H1 (cell line): ENCODE measurements around the gene BICDL1. TPM values are rescaled to one million over a fixed set of nuclear protein-coding genes. Genes with fewer than 3 reads are reported as not detected.
A peak's percentile ranks its signal among the peaks of the same experiment; 100 is the strongest.

ENCODE experiments used
- CTCF ChIA-PET: fragments of 300-600 bp; sonication (Branson Sonifier 250); formaldehyde crosslinking; loops from one replicate; lab custom pipeline; 2021; ENCODE audit not compliant: partially characterized antibody; lab: Charles Lee
- POLR2A ChIA-PET: fragments of 300-600 bp; sonication (Branson Sonifier 250); formaldehyde crosslinking; loops from one replicate; lab custom pipeline; 2021; ENCODE audit warnings: inconsistent platforms; ENCODE audit not compliant: partially characterized antibody; lab: Charles Lee
- DNase-seq, 2 experiments: peaks; one replicate each; pipeline versions ENCODE4 v3.0.0 to v3.0.0-alpha.2; 2010 to 2022; ENCODE audit warnings: low spot score in 2 of 2, low read depth in 1 of 2, mixed read lengths in 1 of 2
- FAIRE-seq: peaks from 2 replicates; lab custom pipeline; 2011; peaks lifted over from hg19 to GRCh38; lab: Jason Lieb, UNC
- H2AFZ ChIP-seq: 2 replicates; pipeline ENCODE4 v1.8.1; 2012; ENCODE audit warnings: low read length, inconsistent platforms
- H2AK5ac ChIP-seq: 2 replicates; pipeline ENCODE4 v1.6.1; 2013; ENCODE audit warnings: low read depth, low read length
- H2BK120ac ChIP-seq: replicated peaks from 2 replicates; pipeline ENCODE3; 2013; ENCODE audit warnings: low read depth, low read length, inconsistent platforms
- H2BK12ac ChIP-seq: 2 replicates; pipeline ENCODE4 v1.6.1; 2013; ENCODE audit warnings: low read depth, low read length
- H2BK15ac ChIP-seq: 2 replicates; pipeline ENCODE4 v1.6.1; 2013; ENCODE audit warnings: low read length
- H2BK20ac ChIP-seq: 2 replicates; pipeline ENCODE4 v1.6.1; 2013; ENCODE audit warnings: low read length
- H2BK5ac ChIP-seq: 2 replicates; pipeline ENCODE4 v1.6.1; 2013; ENCODE audit warnings: low read depth, low read length
- H3K14ac ChIP-seq: 2 replicates; pipeline ENCODE4 v1.6.1; 2013; ENCODE audit warnings: inconsistent platforms; ENCODE audit not compliant: insufficient read length
- H3K18ac ChIP-seq: 2 replicates; pipeline ENCODE4 v1.6.1; 2013; ENCODE audit warnings: low read length; ENCODE audit errors: extremely low read depth
- H3K23ac ChIP-seq: 2 replicates; pipeline ENCODE4 v1.6.1; 2013; ENCODE audit warnings: inconsistent platforms; ENCODE audit not compliant: insufficient read length
- H3K23me2 ChIP-seq: 2 replicates; pipeline ENCODE4 v1.6.1; 2013; ENCODE audit warnings: low read depth, low read length
- H3K27ac ChIP-seq: 2 replicates; pipeline ENCODE4 v1.6.1; 2011; ENCODE audit warnings: low read depth, low read length, inconsistent platforms
- H3K27me3 ChIP-seq, 4 experiments: replicated peaks in 1 of 4; 1 replicate in 1 of 4; 2 replicates in 3 of 4; pipeline versions ENCODE4 v1.6.1 to v1.8.1; 2011 to 2013; ENCODE audit warnings: low read length in 3 of 4, mild to moderate bottlenecking in 3 of 4, inconsistent platforms in 2 of 4, mixed read lengths in 2 of 4, moderate library complexity in 1 of 4; ENCODE audit not compliant: control insufficient read depth in 3 of 4, insufficient read depth in 3 of 4; ENCODE audit errors: extremely low read depth in 1 of 4
- H3K36me3 ChIP-seq, 4 experiments: 2 replicates each; pipeline versions ENCODE4 v1.6.1 to v1.8.1; 2011 to 2013; ENCODE audit warnings: mild to moderate bottlenecking in 4 of 4, low read length in 3 of 4, moderate library complexity in 2 of 4, control low read depth in 1 of 4, inconsistent platforms in 1 of 4; ENCODE audit not compliant: insufficient read depth in 4 of 4, control insufficient read depth in 2 of 4
- H3K4ac ChIP-seq: replicated peaks from 2 replicates; pipeline ENCODE3; 2013; ENCODE audit warnings: low read length, low read depth, mixed read lengths, inconsistent platforms; ENCODE audit not compliant: insufficient read length
- H3K4me1 ChIP-seq, 4 experiments: replicated peaks in 1 of 4; 1 replicate in 1 of 4; 2 replicates in 3 of 4; pipeline versions ENCODE4 v1.6.1 to v1.8.1; 2011 to 2013; ENCODE audit warnings: low read length in 3 of 4, inconsistent platforms in 2 of 4, mixed read lengths in 1 of 4; ENCODE audit not compliant: insufficient read depth in 4 of 4, control insufficient read depth in 3 of 4
- H3K4me2 ChIP-seq, 2 experiments: 2 replicates each; pipeline versions ENCODE4 v1.6.1 to v1.8.1; 2011 to 2013; ENCODE audit warnings: low read depth in 2 of 2, low read length in 2 of 2, control low read depth in 1 of 2, inconsistent platforms in 1 of 2, mild to moderate bottlenecking in 1 of 2; ENCODE audit not compliant: insufficient read depth in 1 of 2
- H3K4me3 ChIP-seq, 4 experiments: fragments of 200-600, 300-600 bp in 1 of 4; sonication (generic), shearing (Covaris generic), sonication (Bioruptor Twin) in 1 of 4; 2 replicates each; pipeline versions ENCODE4 v1.5.1 to v1.8.1; 2011 to 2016; ENCODE audit warnings: low read length in 4 of 4, low read depth in 3 of 4, control low read depth in 2 of 4, inconsistent platforms in 2 of 4, mild to moderate bottlenecking in 2 of 4, mixed read lengths in 1 of 4, moderate library complexity in 1 of 4; ENCODE audit not compliant: insufficient read depth in 2 of 4; ENCODE audit errors: extremely low read depth in 1 of 4
- H3K56ac ChIP-seq: replicated peaks from 2 replicates; pipeline ENCODE3; 2013; ENCODE audit warnings: low read depth, mild to moderate bottlenecking, mixed read lengths, low read length, inconsistent platforms; ENCODE audit not compliant: insufficient read length
- H3K79me1 ChIP-seq: 2 replicates; pipeline ENCODE4 v1.6.1; 2013; ENCODE audit warnings: low read depth, low read length, control low read depth
- H3K79me2 ChIP-seq, 2 experiments: 2 replicates each; pipeline versions ENCODE4 v1.6.1 to v1.8.1; 2012 to 2013; ENCODE audit warnings: low read length in 2 of 2, mild to moderate bottlenecking in 2 of 2, inconsistent platforms in 1 of 2; ENCODE audit not compliant: insufficient read depth in 2 of 2, control insufficient read depth in 1 of 2
- H3K9ac ChIP-seq, 4 experiments: replicated peaks in 1 of 4; 1 replicate in 1 of 4; 2 replicates in 3 of 4; pipeline versions ENCODE4 v1.6.1 to v1.8.1; 2011 to 2013; ENCODE audit warnings: low read depth in 3 of 4, low read length in 3 of 4, control low read depth in 2 of 4, mild to moderate bottlenecking in 2 of 4, moderate library complexity in 2 of 4, inconsistent platforms in 1 of 4; ENCODE audit errors: extremely low read depth in 1 of 4
- H3K9me3 ChIP-seq, 2 experiments: 2 replicates each; pipeline versions ENCODE4 v1.6.1 to v1.8.1; 2012 to 2013; ENCODE audit warnings: mild to moderate bottlenecking in 2 of 2, moderate library complexity in 2 of 2, control low read depth in 1 of 2, inconsistent platforms in 1 of 2, low read depth in 1 of 2, low read length in 1 of 2, mixed read lengths in 1 of 2; ENCODE audit not compliant: insufficient read depth in 2 of 2
- H4K20me1 ChIP-seq, 2 experiments: replicated peaks in 1 of 2; 2 replicates each; pipeline versions ENCODE3 to v1.8.1; 2011 to 2013; ENCODE audit warnings: inconsistent platforms in 2 of 2, low read length in 2 of 2, mild to moderate bottlenecking in 1 of 2; ENCODE audit not compliant: insufficient read depth in 2 of 2, control insufficient read depth in 1 of 2
- H4K5ac ChIP-seq: 2 replicates; pipeline ENCODE4 v1.6.1; 2013; ENCODE audit warnings: low read length, low read depth, mixed read lengths, inconsistent platforms; ENCODE audit not compliant: insufficient read length
- H4K8ac ChIP-seq: 2 replicates; pipeline ENCODE4 v1.8.0; 2013; ENCODE audit warnings: mild to moderate bottlenecking, moderate library complexity, low read length, inconsistent platforms; ENCODE audit not compliant: insufficient read depth; ENCODE audit errors: extremely low read depth
- H4K91ac ChIP-seq: replicated peaks from 2 replicates; pipeline ENCODE3; 2013; ENCODE audit warnings: low read length, mixed read lengths, inconsistent platforms; ENCODE audit not compliant: insufficient read length
- ASH2L ChIP-seq: fragments of 200-600, 300-600 bp; sonication (generic); IDR thresholded peaks from one replicate; pipeline ENCODE4 v1.7.1; 2017; ENCODE audit warnings: low read length
- CEBPB ChIP-seq: IDR thresholded peaks from 2 replicates; pipeline ENCODE4 v1.6.1; 2012; ENCODE audit warnings: low read depth, low read length
- EGR1 ChIP-seq: IDR thresholded peaks from 2 replicates; pipeline ENCODE4 v1.6.1; 2011; ENCODE audit warnings: low read depth, low read length, borderline replicate concordance
- HDAC2 ChIP-seq, 2 experiments: fragments of 300-600 bp in 1 of 2; sonication (generic) in 1 of 2; IDR thresholded peaks; 2 replicates each; pipeline ENCODE4 v1.6.1; 2011 to 2012; ENCODE audit warnings: low read depth in 2 of 2, low read length in 2 of 2, mild to moderate bottlenecking in 2 of 2, moderate library complexity in 2 of 2, borderline replicate concordance in 1 of 2, inconsistent platforms in 1 of 2
- PHF8 ChIP-seq: fragments of 200-600 bp; sonication (generic); conservative IDR thresholded peaks from 2 replicates; pipeline ENCODE4 v1.7.1; 2012; ENCODE audit warnings: low read depth, mild to moderate bottlenecking, inconsistent platforms, low read length, moderate library complexity
- POLR2AphosphoS5 ChIP-seq: IDR thresholded peaks from 2 replicates; pipeline ENCODE4 v1.6.1; 2011; ENCODE audit warnings: low read depth, low read length
- RBBP5 ChIP-seq: IDR thresholded peaks from 2 replicates; pipeline ENCODE4 v1.7.1; 2012; ENCODE audit warnings: low read depth, mild to moderate bottlenecking, inconsistent platforms, low read length, moderate library complexity, borderline replicate concordance
- RFX5 ChIP-seq: IDR thresholded peaks from 2 replicates; pipeline ENCODE4 v1.6.1; 2011; ENCODE audit warnings: low read depth, low read length, improper control_type of control experiment, borderline replicate concordance
- SIRT6 ChIP-seq: IDR thresholded peaks from one replicate; pipeline ENCODE4 v1.7.1; 2012; ENCODE audit warnings: low read length, inconsistent platforms
- WGBS, 2 experiments: shearing (Covaris generic) in 1 of 2; methylation state at CpG; one replicate each; pipeline versions ENCODE4 v1.1.6 to v1.1.7; 2013 to 2015; ENCODE audit warnings: low lambda C conversion rate in 2 of 2, mixed read lengths in 2 of 2, inconsistent platforms in 1 of 2, low coverage in 1 of 2, missing lambda C conversion rate in 1 of 2; ENCODE audit not compliant: insufficient replicate concordance in 2 of 2, insufficient coverage in 1 of 2, insufficient read length in 1 of 2; ENCODE audit errors: extremely low coverage in 1 of 2, missing lambda C conversion rate in 1 of 2; 5-methylcytosine and 5-hydroxymethylcytosine counted together
- polyA plus RNA-seq, 7 experiments: library from polyadenylated mRNA; depleted of rRNA in 3 of 7; stranded (reverse) in 5 of 7; unstranded in 2 of 7; fragments of >200 nt in 5 of 7; fragments of 200-250 nt in 2 of 7; gene quantifications; 1 replicate in 5 of 7; 2 replicates in 1 of 7; 4 replicates in 1 of 7; pipeline versions ENCODE4 v1.2.1 to v1.2.3, GENCODE V29; 2011 to 2013; ENCODE audit warnings: missing spikeins in 2 of 7, mixed read lengths in 2 of 7
- total RNA-seq: library from RNA; stranded (reverse); fragmentation: NEBNext Ultra II Directional; extraction: Animal tissue kit (Norgen Biotek cat#: 25700); gene quantifications from 2 replicates; pipeline ENCODE4 v1.2.1, GENCODE V29; 2021
- TF ChIP-seq, protein P1 (sequence below), 3 experiments: IDR thresholded peaks; 1 replicate in 2 of 3; 2 replicates in 1 of 3; pipeline versions ENCODE4 v1.5.1 to v1.6.1; 2011; ENCODE audit warnings: low read length in 3 of 3, mild to moderate bottlenecking in 3 of 3, inconsistent platforms in 2 of 3, low read depth in 1 of 3, moderate library complexity in 1 of 3; ENCODE audit not compliant: insufficient read depth in 1 of 3; ENCODE audit errors: control extremely low read depth in 1 of 3

The BICDL1 gene
- total and polyA plus RNA-seq, 2 of the 8 experiments (the other 6 are each of a cell fraction or from before 2014, with no cell fraction given), result 17.2 to 25.9 TPM

DNA sequence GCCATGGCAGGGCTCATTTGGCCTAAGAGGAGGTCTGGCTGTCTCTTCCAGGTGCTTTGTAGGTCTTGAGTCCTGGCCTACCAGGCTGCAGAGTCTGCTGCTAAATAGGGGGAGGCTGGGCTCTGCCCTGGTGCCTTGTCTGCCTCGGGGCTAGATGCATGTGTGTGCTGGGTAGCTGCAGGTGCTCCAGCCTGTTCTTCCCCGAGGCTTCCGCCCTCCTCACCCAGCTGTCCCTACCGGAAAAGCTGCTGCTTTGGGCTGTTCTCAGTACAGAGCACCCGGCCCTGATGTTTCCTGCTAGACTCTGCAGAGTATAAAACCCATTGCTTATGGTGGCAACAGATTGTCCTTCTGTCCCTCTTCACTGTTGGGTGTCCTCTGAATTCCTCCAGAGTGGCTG, 89.8 kb downstream of the BICDL1 start:
- POLR2A ChIA-PET, result interaction anchor here (1.0 to 1.7 kb wide), 2 partner anchors 21 to 214 kb away, joined by 3 to 4 read pairs; partner anchors contain the start of gene RNU4-1
- no peak overlapping the region for H4K5ac ChIP-seq

More for the DNA sequence above, 89.8 kb downstream of the BICDL1 start:
- no peak overlapping the region for H3K27ac ChIP-seq
- no peak overlapping the region for H3K56ac ChIP-seq
- FAIRE-seq, result no peak
- H3K23ac ChIP-seq, result no peak overlapping the region
- no peak overlapping the region for H4K8ac ChIP-seq
- H3K18ac ChIP-seq, result no peak overlapping the region
- H3K4me2 ChIP-seq, result no peak overlapping the region
- no peak overlapping the region for H3K4ac ChIP-seq
- no peaks in the 10 kb centered on the region for H3K79me2 ChIP-seq
- CTCF ChIA-PET, result interaction anchor here (0.9 to 1.7 kb wide), 6 partner anchors 8 to 120 kb away, joined by 3 to 6 read pairs (median 4); no protein-coding TSS in a partner anchor
- H2BK20ac ChIP-seq, result no peak overlapping the region
- H2BK120ac ChIP-seq, result no peak overlapping the region
- H2BK15ac ChIP-seq, result no peak overlapping the region
- WGBS, 2 experiments, result 87% methylated on average over 5 of the region's 5 CpGs; no CpG with 5 or more reads in 1 of the 2 experiments
- peaks cover 0 to 2% of the 10 kb centered on the region in 2 experiments for H4K20me1 ChIP-seq
- no peak overlapping the region for H4K91ac ChIP-seq
- no peak overlapping the region for H2AFZ ChIP-seq
- H3K14ac ChIP-seq, result no peak overlapping the region
- no peaks in the 10 kb centered on the region for H3K79me1 ChIP-seq
- H3K9me3 ChIP-seq, result no peaks in the 10 kb centered on the region
- H3K4me1 ChIP-seq, result no peaks in the 10 kb centered on the region
- no peak overlapping the region for H2AK5ac ChIP-seq
- H3K4me3 ChIP-seq, result no peak overlapping the region
- no peaks in the 10 kb centered on the region for H3K27me3 ChIP-seq
- no peaks in the 10 kb centered on the region for H3K23me2 ChIP-seq
- peak overlapping the region; percentile 12; the same call in 1 of the 2 replicates for H2BK5ac ChIP-seq
- H3K36me3 ChIP-seq, result no peaks in the 10 kb centered on the region
- no peak overlapping the region for H3K9ac ChIP-seq
- no peak for DNase-seq
- no peak overlapping the region for H2BK12ac ChIP-seq
- TF ChIP-seq RFX5 (no peak), PHF8 (no peak), ASH2L (no peak), POLR2AphosphoS5 (no peak), CEBPB (no peak), SIRT6 (no peak), RBBP5 (no peak), EGR1 (no peak), HDAC2 (IDR thresholded peaks at IDR 0.05; ENCODE audit: borderline replicate concordance in 1 of 2, low read depth in 2 of 2, low read length in 2 of 2) (no peak)
- TF ChIP-seq, protein P1, sequence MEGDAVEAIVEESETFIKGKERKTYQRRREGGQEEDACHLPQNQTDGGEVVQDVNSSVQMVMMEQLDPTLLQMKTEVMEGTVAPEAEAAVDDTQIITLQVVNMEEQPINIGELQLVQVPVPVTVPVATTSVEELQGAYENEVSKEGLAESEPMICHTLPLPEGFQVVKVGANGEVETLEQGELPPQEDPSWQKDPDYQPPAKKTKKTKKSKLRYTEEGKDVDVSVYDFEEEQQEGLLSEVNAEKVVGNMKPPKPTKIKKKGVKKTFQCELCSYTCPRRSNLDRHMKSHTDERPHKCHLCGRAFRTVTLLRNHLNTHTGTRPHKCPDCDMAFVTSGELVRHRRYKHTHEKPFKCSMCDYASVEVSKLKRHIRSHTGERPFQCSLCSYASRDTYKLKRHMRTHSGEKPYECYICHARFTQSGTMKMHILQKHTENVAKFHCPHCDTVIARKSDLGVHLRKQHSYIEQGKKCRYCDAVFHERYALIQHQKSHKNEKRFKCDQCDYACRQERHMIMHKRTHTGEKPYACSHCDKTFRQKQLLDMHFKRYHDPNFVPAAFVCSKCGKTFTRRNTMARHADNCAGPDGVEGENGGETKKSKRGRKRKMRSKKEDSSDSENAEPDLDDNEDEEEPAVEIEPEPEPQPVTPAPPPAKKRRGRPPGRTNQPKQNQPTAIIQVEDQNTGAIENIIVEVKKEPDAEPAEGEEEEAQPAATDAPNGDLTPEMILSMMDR (IDR thresholded peaks at IDR 0.05; ENCODE audit: control extremely low read depth in 1 of 3, insufficient read depth in 1 of 3, low read depth in 1 of 3, low read length in 3 of 3), result no peak
